Osteocyte (in vitro differentiated cells): Measurements from ENCODE around the gene ST3GAL5. TPM values are rescaled to one million over a fixed set of nuclear protein-coding genes. Genes with fewer than 3 reads are reported as not detected.
"Not testable (repeated sequence)": the region's sequence is repeated elsewhere in the genome, so short reads cannot be mapped to it uniquely, and the experiment has no call there.

Source experiments
- DNase-seq: peaks from one replicate; pipeline ENCODE4 v3.0.0; 2021; ENCODE audit warnings: mixed read lengths; ENCODE audit not compliant: unreplicated experiment; ENCODE audit errors: extremely low spot score
- H3K27ac Mint-ChIP-seq: one replicate; pipeline ENCODE4 v1.8.0; 2021; ENCODE audit warnings: mild to moderate bottlenecking, mixed read lengths; ENCODE audit not compliant: unreplicated experiment
- H3K27me3 Mint-ChIP-seq: one replicate; pipeline ENCODE4 v1.8.0; 2021; ENCODE audit warnings: mixed read lengths; ENCODE audit not compliant: unreplicated experiment
- H3K36me3 Mint-ChIP-seq: one replicate; pipeline ENCODE4 v1.8.0; 2021; ENCODE audit warnings: mixed read lengths; ENCODE audit not compliant: unreplicated experiment
- H3K4me1 Mint-ChIP-seq: one replicate; pipeline ENCODE4 v1.8.0; 2021; ENCODE audit warnings: mixed read lengths; ENCODE audit not compliant: unreplicated experiment
- H3K4me3 Mint-ChIP-seq: one replicate; pipeline ENCODE4 v1.8.0; 2021; ENCODE audit warnings: mild to moderate bottlenecking, moderate library complexity, mixed read lengths; ENCODE audit not compliant: unreplicated experiment
- H3K9me3 Mint-ChIP-seq: one replicate; pipeline ENCODE4 v1.8.0; 2021; ENCODE audit warnings: mixed read lengths; ENCODE audit not compliant: unreplicated experiment
- CTCF ChIP-seq: fragments of 200-600 bp; sonication (generic); IDR thresholded peaks from 2 replicates; pipeline ENCODE4 v1.5.0; 2021; ENCODE audit warnings: antibody characterized with exemption, mild to moderate bottlenecking, moderate library complexity
- total RNA-seq: library from RNA; stranded (reverse); gene quantifications from 2 replicates; pipeline ENCODE4 v1.2.1, GENCODE V29; 2021

Gene ST3GAL5
- total RNA-seq, 1 donor from 2014 or later: 42.2 TPM

DNA sequence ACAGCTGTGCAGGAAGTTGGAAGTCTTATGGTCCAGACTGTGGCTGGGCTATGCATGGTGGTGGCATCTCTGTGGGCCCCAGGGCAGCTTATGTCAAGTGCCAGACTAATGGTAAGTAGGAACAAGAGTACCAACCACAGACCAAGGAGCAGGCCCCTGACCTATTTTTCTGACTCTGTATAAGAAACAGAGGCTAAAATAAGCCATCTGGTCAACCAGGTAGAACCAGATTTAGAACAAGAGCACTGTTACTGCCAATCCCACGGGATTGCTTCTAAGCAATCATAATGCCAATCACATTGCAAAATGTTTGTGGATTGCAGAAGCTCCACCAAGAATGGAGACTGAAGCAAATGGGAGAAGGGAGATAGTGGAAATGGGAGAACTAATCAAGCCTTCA, 11.1 kb upstream of the ST3GAL5 start:
- Mint-ChIP-seq H3K4me1 (peaks cover 11% of the 10 kb centered on the region), H3K9me3 (peaks cover 6% of the 10 kb centered on the region), H3K27ac (no peak overlapping the region), H3K36me3 (peaks cover 2% of the 10 kb centered on the region), H3K27me3 (no peaks in the 10 kb centered on the region), H3K4me3 (no peak overlapping the region)
- no peak for TF ChIP-seq CTCF
- no peak for DNase-seq

GRCh38 chr2:85899284-85899683, 10.5 kb upstream of the ST3GAL5 start:
- Mint-ChIP-seq H3K27ac (no peak overlapping the region), H3K27me3 (no peaks in the 10 kb centered on the region), H3K4me3 (no peak overlapping the region), H3K4me1 (peaks cover 15% of the 10 kb centered on the region), H3K36me3 (peaks cover 2% of the 10 kb centered on the region), H3K9me3 (peaks cover 6% of the 10 kb centered on the region)
- TF ChIP-seq CTCF: no peak
- DNase-seq: no peak

DNA sequence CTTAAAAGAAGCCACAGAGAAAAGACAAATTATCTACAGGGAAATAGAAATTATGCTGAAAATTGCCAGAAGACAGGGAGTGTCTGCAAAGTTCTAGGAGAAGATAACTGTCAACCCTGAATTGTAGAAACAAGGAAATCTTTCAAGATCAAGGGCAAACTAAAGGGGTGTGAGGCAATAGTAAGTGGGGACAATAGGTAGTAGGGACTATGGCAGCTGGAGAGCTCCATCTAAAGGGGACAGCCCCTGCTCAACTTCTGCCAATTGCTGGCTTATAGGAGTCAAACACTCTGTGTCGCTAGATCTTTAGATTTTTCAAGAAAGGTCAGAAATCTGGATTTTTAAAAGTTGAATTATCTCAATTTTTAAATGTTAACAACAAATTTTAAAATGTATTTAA, 10.1 kb upstream of the ST3GAL5 start:
- DNase-seq: no peak
- peaks cover 2% of the 10 kb centered on the region for H3K36me3 Mint-ChIP-seq
- H3K27me3 Mint-ChIP-seq: no peaks in the 10 kb centered on the region
- H3K4me1 Mint-ChIP-seq: peaks cover 19% of the 10 kb centered on the region
- TF ChIP-seq CTCF: no peak
- H3K9me3 Mint-ChIP-seq: peaks cover 6% of the 10 kb centered on the region
- H3K4me3 Mint-ChIP-seq: no peak overlapping the region
- no peak overlapping the region for H3K27ac Mint-ChIP-seq

- H3K9me3 Mint-ChIP-seq: not testable (repeated sequence)
- H3K4me3 Mint-ChIP-seq: peak overlapping the region; percentile 35
These were observed 5.9 kb upstream of the ST3GAL5 start for GRCh38 chr2:85894554-85895278.

GRCh38 chr2:85893428-85894258, 4.9 kb upstream of the ST3GAL5 start:
- Mint-ChIP-seq H3K36me3 (peaks cover 2% of the 10 kb centered on the region), H3K4me3 (peak overlapping the region; percentile 35), H3K27ac (peak overlapping the region; percentile 92), H3K27me3 (no peaks in the 10 kb centered on the region), H3K9me3 (peaks cover 6% of the 10 kb centered on the region), H3K4me1 (peaks cover 51% of the 10 kb centered on the region)
- no peak for DNase-seq
- no peak for TF ChIP-seq CTCF

More at GRCh38 chr2:85894554-85895278, 5.9 kb upstream of the ST3GAL5 start:
- not testable (repeated sequence) for H3K27me3 Mint-ChIP-seq, H3K36me3 Mint-ChIP-seq, DNase-seq
- peaks cover 45% of the 10 kb centered on the region for H3K4me1 Mint-ChIP-seq
- peak overlapping the region; percentile 92 for H3K27ac Mint-ChIP-seq
